ENCODE results near the gene ZFP36L1. TPM values are rescaled to one million over a fixed set of nuclear protein-coding genes. Genes with fewer than 3 reads are reported as not detected.

Gene ZFP36L1
- total and polyA plus RNA-seq, 2 donors (not counting 3 experiments of a cell fraction or from before 2014, with no cell fraction given) = 46.0 to 89.6 TPM

GRCh38 chr14:68744613-68745012 is 48.3 kb downstream of the ZFP36L1 start:
- H3K9me3 ChIP-seq (replicated peaks; ENCODE audit: control insufficient read depth, insufficient read depth, low read length) = no peaks in the 10 kb centered on the region
- dilution Hi-C loops (cut with MboI; ENCODE audit: extremely low pct_ligation_motif_present, low sequenced_read_pairs) (no loop called here), intact Hi-C loops (cut with micrococcal nuclease) (no loop called here)
- H3K27me3 ChIP-seq (ENCODE audit: control insufficient read depth in 2 of 2, insufficient read depth in 2 of 2, low read length in 2 of 2) = no peaks in the 10 kb centered on the region
- ChIA-PET CTCF (interaction anchor here (1.0 to 1.4 kb wide), 4 partner anchors 9 to 99 kb away, joined by 3 to 4 read pairs (median 3); no protein-coding TSS in a partner anchor), POLR2A (no interaction called here)
- no peak overlapping the region for H3K9ac ChIP-seq (replicated peaks; ENCODE audit: extremely low read depth, insufficient read depth, low read length)
- H3K9me1 ChIP-seq (replicated peaks; ENCODE audit: control insufficient read depth, extremely low read depth, insufficient read depth, low read length) = no peaks in the 10 kb centered on the region
- no peaks in the 10 kb centered on the region for H3K36me3 ChIP-seq (ENCODE audit: control insufficient read depth in 2 of 2, extremely low read depth in 1 of 2, insufficient read depth in 2 of 2, low read length in 2 of 2)
- no peak for TF ChIP-seq JUN (IDR thresholded peaks at IDR 0.05; ENCODE audit: borderline replicate concordance, insufficient read depth, insufficient read length, low read depth)
- no peak for TF ChIP-seq POLR2A (IDR thresholded peaks at IDR 0.05; ENCODE audit: low read depth, low read length)
- TF ChIP-seq MYC (IDR thresholded peaks at IDR 0.05; ENCODE audit: low read depth, low read length) = no peak
- TF ChIP-seq MAX (IDR thresholded peaks at IDR 0.05; ENCODE audit: insufficient read depth, insufficient read length) = no peak
- TF ChIP-seq POLR2AphosphoS5 (IDR thresholded peaks at IDR 0.05; ENCODE audit: insufficient read depth, low read depth, low read length) = no peak
- no peak for TF ChIP-seq EZH2 (IDR thresholded peaks at IDR 0.05; ENCODE audit: borderline replicate concordance, low read depth, low read length, severe bottlenecking)
- no peak for TF ChIP-seq CTCF (IDR thresholded peaks at IDR 0.05; ENCODE audit: extremely low read depth in 1 of 2, insufficient read depth in 1 of 2, low read depth in 1 of 2, low read length in 2 of 2)
- no peak for TF ChIP-seq FOS (IDR thresholded peaks at IDR 0.05; ENCODE audit: borderline replicate concordance, insufficient read depth, low read length)
- no peak for TF ChIP-seq GATA2 (IDR thresholded peaks at IDR 0.05; ENCODE audit: insufficient read depth, insufficient read length, low read depth, low read length)
- H2AFZ ChIP-seq (ENCODE audit: low read depth, low read length) = no peak overlapping the region
- no TSS peak for BruUV-seq (replicated peaks)
- no peak for FAIRE-seq
- H3K27ac ChIP-seq (ENCODE audit: insufficient read depth, low read depth, low read length) = no peak overlapping the region
- no peak for DNase-seq (ENCODE audit: low read depth, low spot score)
- no peaks in the 10 kb centered on the region for H4K20me1 ChIP-seq (replicated peaks; ENCODE audit: control insufficient read depth, extremely low read depth, insufficient read depth, low read length)
- H3K4me2 ChIP-seq (ENCODE audit: insufficient read depth, low read length) = no peak overlapping the region
- H3K79me2 ChIP-seq (ENCODE audit: control insufficient read depth, insufficient read depth, low read length) = no peaks in the 10 kb centered on the region
- H3K4me3 ChIP-seq (replicated peaks in 1 of 3; ENCODE audit: insufficient read depth in 1 of 3, low read depth in 1 of 3, low read length in 3 of 3) = no peak overlapping the region
- no peaks in the 10 kb centered on the region for H3K4me1 ChIP-seq (ENCODE audit: control insufficient read depth, extremely low read depth, insufficient read depth, low read length)

Measured in endothelial cell of umbilical vein (primary cell).